OCI-M1 (cell line): Measurements from ENCODE around the gene RELN.
A peak's percentile ranks its signal among the peaks of the same experiment; 100 is the strongest.
"Not testable (repeated sequence)": the region's sequence is repeated elsewhere in the genome, so short reads cannot be mapped to it uniquely, and the experiment has no call there.

Experiments used
- DNase-seq: peaks from one replicate; lab custom pipeline; 2025; lab: John Stamatoyannopoulos, UW

Gene RELN

GRCh38 chr7:103560136-103560535, 429.3 kb downstream of the RELN start:
- no peak for DNase-seq

GRCh38 chr7:103551016-103551415, 438.4 kb downstream of the RELN start:
- no peak for DNase-seq

- DNase-seq, result no peak
These were observed 439.7 kb downstream of the RELN start for GRCh38 chr7:103549786-103550185.

GRCh38 chr7:103547451-103548284, 441.8 kb downstream of the RELN start:
- DNase-seq, result no peak

- no peak for DNase-seq
These were observed 447.0 kb downstream of the RELN start for GRCh38 chr7:103542470-103542869.

- DNase-seq, result no peak
These were observed 447.5 kb downstream of the RELN start for GRCh38 chr7:103541947-103542346.

GRCh38 chr7:103541026-103541425, 448.4 kb downstream of the RELN start:
- no peak for DNase-seq

GRCh38 chr7:103540338-103540737, 449.1 kb downstream of the RELN start:
- DNase-seq, result no peak

GRCh38 chr7:103539875-103540274, 449.6 kb downstream of the RELN start:
- DNase-seq, result no peak

- no peak for DNase-seq
These were observed 450.3 kb downstream of the RELN start for GRCh38 chr7:103538964-103539709.

- DNase-seq, result no peak
These were observed 455.7 kb downstream of the RELN start for GRCh38 chr7:103533761-103534160.

- no peak for DNase-seq
These were observed 456.5 kb downstream of the RELN start for GRCh38 chr7:103532955-103533354.

GRCh38 chr7:103528152-103528551, 461.3 kb downstream of the RELN start:
- DNase-seq, result no peak

- no peak for DNase-seq
These were observed 463.5 kb downstream of the RELN start for GRCh38 chr7:103525937-103526336.

GRCh38 chr7:103524042-103524907, 465.2 kb downstream of the RELN start:
- peak; percentile 58 for DNase-seq

GRCh38 chr7:103521937-103522336, 467.5 kb downstream of the RELN start:
- no peak for DNase-seq

- peak; percentile 41 for DNase-seq
These were observed 484.8 kb downstream of the RELN start for GRCh38 chr7:103504505-103505135.

- DNase-seq, result no peak
These were observed 488.3 kb downstream of the RELN start for GRCh38 chr7:103501206-103501605.

- DNase-seq, result no peak
These were observed 489.5 kb downstream of the RELN start for GRCh38 chr7:103499976-103500375.

- DNase-seq, result no peak
These were observed 502.0 kb downstream of the RELN start for GRCh38 chr7:103487419-103487818.

GRCh38 chr7:103486873-103487272, 502.6 kb downstream of the RELN start:
- not testable (repeated sequence) for DNase-seq

GRCh38 chr7:103480771-103481170, 508.7 kb downstream of the RELN start:
- no peak for DNase-seq
